ENCODE data around the gene ZSCAN12.

DNA sequence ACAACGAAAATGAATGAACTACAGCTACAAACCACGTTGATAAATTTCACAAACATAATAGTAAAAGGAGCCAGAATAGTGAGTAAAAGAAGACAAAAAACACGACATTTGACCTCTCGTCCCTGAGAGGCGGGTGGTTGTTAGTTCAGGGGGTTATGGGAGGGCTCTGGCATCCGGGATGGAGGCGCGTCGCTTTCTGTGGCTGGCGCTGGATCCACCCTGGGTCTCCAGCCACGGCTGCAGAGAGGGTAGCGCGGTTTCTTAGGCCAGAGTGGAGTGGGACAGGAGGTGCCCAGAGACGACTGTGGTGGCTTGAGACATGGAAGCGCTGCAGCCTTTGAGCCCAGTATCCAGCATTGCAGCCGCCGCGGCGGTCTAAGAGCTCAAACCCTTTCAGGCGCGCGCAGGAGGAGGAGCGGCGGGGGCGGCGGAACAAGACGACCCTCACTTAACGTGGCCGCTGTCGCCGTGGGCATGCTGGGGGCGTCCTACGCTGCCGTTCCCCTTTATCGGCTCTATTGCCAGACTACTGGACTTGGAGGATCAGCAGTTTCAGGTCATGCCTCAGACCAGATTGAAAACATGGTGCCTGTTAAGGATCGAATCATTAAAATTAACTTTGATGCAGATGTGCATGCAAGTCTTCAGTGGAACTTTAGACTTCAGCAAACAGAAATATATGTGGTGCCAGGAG lies 47.4 kb upstream of the ZSCAN12 start:
- TF ChIP-seq, protein P1, sequence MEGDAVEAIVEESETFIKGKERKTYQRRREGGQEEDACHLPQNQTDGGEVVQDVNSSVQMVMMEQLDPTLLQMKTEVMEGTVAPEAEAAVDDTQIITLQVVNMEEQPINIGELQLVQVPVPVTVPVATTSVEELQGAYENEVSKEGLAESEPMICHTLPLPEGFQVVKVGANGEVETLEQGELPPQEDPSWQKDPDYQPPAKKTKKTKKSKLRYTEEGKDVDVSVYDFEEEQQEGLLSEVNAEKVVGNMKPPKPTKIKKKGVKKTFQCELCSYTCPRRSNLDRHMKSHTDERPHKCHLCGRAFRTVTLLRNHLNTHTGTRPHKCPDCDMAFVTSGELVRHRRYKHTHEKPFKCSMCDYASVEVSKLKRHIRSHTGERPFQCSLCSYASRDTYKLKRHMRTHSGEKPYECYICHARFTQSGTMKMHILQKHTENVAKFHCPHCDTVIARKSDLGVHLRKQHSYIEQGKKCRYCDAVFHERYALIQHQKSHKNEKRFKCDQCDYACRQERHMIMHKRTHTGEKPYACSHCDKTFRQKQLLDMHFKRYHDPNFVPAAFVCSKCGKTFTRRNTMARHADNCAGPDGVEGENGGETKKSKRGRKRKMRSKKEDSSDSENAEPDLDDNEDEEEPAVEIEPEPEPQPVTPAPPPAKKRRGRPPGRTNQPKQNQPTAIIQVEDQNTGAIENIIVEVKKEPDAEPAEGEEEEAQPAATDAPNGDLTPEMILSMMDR (IDR thresholded peaks at IDR 0.05): no peak
- no peak for TF ChIP-seq POLR2A (IDR thresholded peaks at IDR 0.05)

Data from ovary (tissue), 3 donors.